Measurements from ENCODE around the gene ARHGAP23.

The ARHGAP23 gene, protein sequence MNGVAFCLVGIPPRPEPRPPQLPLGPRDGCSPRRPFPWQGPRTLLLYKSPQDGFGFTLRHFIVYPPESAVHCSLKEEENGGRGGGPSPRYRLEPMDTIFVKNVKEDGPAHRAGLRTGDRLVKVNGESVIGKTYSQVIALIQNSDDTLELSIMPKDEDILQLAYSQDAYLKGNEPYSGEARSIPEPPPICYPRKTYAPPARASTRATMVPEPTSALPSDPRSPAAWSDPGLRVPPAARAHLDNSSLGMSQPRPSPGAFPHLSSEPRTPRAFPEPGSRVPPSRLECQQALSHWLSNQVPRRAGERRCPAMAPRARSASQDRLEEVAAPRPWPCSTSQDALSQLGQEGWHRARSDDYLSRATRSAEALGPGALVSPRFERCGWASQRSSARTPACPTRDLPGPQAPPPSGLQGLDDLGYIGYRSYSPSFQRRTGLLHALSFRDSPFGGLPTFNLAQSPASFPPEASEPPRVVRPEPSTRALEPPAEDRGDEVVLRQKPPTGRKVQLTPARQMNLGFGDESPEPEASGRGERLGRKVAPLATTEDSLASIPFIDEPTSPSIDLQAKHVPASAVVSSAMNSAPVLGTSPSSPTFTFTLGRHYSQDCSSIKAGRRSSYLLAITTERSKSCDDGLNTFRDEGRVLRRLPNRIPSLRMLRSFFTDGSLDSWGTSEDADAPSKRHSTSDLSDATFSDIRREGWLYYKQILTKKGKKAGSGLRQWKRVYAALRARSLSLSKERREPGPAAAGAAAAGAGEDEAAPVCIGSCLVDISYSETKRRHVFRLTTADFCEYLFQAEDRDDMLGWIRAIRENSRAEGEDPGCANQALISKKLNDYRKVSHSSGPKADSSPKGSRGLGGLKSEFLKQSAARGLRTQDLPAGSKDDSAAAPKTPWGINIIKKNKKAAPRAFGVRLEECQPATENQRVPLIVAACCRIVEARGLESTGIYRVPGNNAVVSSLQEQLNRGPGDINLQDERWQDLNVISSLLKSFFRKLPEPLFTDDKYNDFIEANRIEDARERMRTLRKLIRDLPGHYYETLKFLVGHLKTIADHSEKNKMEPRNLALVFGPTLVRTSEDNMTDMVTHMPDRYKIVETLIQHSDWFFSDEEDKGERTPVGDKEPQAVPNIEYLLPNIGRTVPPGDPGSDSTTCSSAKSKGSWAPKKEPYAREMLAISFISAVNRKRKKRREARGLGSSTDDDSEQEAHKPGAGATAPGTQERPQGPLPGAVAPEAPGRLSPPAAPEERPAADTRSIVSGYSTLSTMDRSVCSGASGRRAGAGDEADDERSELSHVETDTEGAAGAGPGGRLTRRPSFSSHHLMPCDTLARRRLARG (N-terminal part only)

DNA sequence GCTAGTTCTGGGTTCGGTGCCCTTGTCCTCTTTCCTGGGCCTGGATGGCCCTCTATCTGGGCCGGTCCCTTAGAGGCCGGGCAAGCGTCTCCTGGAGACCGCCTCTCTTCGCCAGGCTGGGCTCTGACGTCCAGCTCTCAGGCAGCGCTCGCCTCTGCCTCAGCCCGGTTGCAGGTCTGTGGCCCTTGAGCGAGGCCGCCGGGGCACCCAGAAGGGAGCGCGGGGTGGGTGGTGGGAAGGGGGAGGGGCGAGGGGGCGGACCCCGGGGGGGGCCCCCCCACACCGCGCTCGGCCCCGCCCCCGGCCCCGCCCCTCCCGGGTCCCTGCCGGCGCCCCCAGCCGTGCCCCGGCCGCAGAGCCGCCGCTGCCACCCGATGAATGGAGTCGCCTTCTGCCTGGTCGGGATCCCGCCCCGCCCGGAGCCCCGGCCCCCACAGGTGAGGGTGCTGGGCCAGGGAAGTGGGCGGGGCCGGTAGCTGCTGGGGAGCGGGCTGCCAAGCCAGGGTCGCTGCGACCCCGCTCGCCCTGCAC lies at the start of gene ARHGAP23:
Gene ARHGAP23, plus strand, starts transcription at position 353 of the 531 bp plus-strand sequence. Its CDS starts 22 bp downstream, at position 375.
- peak; percentile 43 for DNase-seq

DNA sequence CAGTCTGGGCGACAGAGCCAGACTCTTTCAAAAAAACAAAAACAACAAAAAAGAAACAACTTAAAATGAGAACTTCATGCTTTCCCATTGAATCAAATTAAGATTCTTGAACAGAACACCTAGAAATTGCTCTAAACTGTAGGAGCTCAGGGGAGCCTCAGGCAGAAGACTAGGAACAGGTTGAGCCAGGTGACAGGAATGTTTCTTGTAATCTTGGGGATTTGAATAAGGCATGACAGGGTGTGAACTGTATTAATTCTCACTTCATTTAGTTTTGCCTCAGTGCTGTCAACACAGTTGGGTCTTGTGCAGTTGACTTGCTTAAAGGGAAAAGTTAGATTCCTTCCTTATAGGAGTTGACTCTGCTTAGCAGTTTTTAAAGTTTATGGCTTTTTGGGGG lies 48.8 kb upstream of the ARHGAP23 start:
- DNase-seq, result no peak

DNA sequence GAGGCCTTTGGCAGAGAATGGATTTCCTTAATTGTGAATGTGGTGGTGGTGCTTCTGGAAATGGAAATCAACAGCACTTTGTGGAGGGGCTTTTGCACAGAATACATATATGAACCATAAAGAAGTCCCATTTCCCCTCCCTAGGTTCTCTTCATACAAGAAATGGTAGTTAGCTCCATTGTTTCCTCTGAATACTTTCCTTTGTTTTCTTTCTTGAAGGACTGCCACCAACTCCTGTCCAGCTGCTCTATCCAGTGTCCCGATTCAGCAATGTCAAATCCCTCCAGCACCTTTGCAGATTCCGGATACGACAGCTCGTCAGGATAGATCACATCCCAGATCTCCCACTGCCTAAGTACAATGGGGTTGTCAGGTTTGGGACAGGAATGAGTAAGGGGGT lies 33.2 kb upstream of the ARHGAP23 start:
- no peak for DNase-seq

DNA sequence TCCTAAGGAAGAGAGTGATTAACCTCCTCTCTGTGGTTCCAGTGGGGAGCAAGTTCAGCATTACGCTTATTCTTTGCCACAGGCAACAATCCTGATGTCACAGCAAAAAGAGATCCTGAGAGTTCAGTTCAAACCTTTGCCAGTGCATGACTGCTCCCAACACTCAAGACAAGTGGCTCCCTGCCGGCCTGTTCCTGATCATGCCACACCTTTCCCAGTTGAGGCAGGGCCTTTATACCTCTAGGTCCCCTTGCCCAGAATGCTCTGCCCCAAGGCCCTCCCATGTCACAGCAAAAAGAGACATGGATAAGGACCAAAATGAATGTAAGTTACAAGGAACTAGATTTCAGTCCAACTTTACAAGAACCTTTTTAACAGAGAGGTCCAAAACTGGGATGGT lies 31.0 kb upstream of the ARHGAP23 start:
- no peak for DNase-seq

DNA sequence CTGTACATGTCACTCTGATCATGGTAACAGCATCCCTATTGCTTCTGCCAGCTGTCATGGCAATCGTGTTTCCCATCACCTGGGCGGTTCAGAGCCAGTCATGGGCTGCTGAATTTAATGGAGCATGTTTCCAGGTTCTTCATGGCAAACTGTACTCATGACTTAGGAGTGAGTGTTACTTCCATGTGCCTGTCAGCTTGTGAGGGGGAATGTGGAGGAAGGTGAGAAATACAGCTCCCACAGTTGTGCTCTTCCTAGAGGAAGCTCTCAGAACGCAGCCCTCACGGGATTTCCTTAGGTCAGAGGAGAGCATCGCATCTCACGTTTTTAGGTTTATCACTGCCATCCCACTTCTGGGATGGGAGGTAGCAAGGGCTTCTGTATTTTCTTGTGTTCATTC lies 28.0 kb upstream of the ARHGAP23 start:
- DNase-seq, result no peak

DNA sequence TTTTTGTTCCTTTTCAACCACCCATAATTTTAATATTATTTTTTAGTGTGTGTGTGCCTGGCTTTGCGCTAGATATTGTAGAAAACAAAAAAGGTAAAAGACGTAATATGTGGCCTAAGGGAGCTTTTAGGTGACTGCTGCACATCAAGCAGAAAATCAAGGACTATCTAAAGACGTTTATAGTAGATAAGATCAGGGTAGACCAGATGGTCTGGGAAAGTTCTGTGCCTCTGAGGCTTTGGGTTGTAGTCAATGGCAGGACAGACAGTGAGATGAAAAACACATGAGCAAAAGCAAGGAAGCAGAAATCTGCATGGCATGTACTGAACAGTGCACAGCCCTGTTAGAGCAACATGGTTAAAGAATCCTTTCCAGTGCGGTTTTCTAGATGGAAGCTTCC lies 26.8 kb upstream of the ARHGAP23 start:
- DNase-seq, result no peak

DNA sequence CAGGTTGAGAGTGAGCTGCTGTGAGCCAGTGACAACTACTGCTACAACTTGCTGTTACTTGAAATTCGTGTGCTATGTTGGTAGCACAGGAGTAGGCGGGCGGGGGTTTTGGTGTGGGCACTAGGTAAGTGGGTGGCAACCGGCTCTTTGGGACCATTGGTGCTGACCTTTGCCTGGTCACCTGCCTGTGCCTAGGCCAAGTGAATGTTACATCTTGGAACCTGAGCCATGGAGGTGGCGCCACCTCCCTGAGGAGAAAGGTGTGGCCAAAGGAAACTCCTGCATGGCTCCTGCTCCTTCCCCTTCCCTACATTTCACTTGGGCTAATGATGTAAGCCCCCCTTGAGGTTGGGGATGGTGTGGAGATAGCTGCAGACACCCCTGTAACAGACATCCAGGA lies 25.4 kb upstream of the ARHGAP23 start:
- DNase-seq, result no peak

DNA sequence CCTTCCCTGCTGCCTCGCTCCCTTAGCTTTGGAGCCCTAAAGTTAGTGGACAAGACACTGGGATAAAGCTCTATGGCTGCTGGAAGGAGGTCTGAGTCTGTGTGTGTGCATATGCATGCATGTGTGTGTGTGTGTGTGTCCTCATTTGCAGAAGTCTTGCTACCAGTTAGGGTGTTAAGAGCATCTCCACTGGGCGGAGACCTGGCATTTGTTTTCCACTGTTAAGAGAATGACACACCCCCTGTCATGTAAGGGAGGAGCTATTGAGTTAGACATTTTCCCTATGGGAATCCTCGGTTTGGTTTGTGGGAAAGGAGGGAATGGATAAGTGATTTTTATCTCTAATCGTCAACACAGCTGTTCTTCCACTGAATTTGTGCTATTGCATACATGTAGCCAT lies 24.8 kb upstream of the ARHGAP23 start:
- DNase-seq, result no peak

DNA sequence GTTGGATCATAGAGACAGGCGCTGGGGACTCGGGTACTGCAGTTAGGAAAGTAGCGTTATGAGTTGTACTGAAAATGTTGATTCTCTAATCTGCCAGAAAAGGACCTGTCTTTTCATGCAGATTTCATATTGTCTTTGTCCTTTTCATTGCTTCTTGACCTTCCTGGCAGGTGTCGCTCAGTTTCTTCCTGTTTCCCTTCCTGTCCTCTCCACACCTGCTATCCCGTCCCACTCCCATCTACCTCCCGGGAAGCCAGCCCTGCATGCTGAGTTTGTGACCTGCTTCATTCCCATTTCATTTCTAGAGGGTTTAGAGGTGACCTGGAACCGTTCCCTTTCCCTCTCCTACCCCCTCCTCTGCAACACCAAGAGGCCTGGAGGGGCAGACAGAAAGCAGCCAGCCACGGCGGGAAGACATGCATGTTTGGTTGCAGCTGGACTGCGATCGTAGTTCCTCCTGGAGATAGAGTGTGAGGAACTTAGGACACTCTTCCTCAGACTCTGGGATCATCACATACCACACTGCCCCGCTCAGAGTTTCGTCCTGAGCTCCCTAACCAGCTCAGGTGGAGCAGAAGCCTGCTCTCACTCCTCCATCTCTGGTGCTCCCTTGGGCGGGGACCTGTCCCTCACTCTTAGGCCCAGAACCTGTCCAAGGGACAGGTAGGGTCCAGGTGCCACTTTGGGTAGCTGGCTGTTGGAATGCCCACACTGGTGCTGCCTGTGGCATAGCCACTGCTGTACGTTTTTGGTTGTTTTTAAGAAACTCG lies 23.9 kb upstream of the ARHGAP23 start:
- DNase-seq, result no peak

DNA sequence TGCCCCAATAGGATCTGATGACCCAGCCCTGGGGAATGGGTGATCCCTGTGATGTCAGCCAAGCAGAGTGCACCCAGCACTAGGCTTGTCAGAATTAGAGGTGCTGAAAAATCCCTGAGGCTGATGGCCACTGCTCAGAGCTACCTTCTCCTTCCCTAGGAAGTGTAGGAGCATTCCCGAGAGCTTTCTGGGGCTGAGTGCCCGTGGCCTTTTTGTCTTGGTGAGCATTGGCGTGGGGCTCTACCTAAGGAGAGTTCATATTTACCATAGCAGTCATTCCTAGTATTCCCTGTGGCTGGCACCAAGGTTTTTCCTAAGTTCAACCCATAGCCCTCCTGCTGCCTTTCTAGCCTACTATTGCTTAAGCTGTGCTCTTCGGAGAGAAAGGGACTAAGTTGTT lies 22.6 kb upstream of the ARHGAP23 start:
- no peak for DNase-seq

DNA sequence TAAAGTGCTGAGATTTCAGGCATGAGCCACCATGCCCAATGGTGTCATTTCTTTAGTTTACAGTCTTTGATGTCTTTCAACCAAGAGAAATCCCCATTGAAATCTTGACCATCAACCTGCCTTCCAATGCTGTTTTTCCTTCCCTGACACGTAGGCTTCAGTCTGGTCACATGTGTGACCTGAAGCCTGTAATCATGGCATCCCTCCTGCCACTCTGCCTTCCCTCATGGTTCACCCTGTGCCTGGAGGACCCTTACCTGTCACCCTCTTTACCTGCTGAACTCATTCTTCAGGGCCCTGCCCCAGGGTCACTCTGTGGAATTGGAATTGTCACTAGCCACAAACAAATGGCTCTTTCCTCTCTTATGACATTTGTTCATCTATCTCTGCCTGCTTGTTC lies 18.1 kb upstream of the ARHGAP23 start:
- DNase-seq, result no peak

DNA sequence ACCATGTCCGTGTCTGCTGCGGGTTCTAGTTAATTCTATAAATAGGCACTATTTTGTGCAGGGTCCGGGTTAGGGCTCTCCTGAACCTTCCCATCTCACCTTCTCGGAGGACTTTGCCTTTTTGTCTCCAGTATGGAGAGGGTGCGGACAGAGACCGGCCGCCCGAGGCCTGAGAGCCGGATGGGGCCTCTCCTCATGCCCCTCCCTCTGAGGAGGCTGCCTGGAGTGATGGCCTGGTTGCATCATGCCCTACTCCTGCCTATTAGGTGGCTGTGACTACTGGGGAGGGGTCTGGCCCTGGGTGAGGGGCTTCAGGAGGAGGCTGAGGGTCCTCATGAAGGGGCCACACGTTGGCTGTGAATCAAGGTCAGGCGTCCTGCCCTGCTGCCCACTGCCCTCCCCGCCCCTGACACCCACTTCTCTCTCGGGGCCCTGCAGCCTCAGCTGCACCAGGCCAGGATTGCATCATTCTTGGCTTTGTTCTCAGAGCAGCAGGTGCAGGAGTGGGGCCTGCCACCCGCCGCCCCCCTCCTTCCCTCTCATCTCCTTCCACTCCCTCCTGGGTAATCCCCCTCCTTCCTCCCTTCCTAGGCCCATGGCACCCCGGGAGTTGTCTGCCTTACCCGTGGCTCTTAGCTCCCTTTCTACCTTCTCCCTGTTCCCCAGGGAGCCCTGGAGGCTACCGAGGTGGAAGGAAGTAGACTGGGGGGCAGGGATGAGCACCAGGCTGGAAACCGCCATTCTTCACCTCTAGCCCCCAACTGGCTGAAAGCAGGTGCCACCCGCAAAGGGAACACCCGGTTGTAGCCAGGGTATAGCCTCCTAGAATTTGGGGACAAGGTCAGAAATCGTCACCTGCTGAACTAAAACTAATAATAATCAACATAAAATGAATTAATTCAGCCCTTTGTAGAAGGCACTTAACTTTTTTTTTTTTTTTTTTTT lies 12.7 kb upstream of the ARHGAP23 start:
- no peak for DNase-seq

DNA sequence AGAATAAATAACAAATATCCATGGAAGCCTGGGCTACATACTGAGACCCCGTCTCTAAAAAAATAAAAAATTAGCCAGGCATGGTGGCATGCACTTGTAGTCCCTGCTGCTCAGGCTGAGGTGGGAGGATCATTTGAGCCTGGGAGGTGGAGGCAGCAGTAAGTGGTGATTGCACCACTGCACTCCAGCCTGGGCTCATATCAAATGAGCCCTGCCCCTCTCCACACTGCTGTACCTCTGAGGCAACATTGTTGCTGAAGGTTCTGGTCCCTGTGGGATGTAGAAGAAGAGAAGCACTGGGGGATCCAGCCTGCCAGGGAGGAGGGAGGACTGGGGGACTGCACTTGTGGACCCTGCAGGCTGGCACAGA lies 11.4 kb upstream of the ARHGAP23 start:
- DNase-seq, result no peak

DNA sequence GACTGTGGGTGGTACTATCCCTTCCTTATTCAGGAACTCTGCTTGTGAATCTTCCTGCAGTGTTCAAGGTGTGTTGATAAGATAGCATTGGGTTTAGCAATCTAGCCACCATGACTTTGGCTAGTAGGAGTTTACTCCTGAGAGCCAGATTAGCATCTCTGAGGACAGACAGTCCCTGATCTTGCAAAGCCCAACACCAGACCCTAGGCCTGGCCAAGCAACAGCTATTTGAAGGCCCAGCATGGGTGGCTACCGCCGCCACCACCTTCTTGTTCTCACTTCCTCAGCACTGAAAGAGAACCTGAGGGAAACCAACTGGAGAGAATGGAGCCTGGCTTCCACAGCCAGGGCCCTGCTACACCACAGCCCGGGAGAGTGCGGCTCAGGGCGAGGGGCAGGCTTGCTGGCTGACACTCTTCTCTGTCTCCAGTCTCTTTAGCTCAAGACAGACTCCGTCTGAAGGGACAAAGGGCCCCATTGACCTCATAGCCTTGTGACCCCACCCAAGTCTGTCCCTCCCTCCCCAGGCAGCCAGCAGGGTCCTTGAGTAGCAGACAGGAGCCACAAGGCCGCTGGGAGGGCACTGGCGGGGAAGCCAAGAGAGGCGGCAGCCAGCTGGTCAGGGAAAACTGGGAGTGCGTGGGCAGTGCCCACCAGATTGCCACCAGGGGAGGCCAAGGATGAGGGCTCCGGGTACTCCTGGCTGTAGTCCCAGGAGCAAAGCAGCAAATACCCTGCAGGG lies 10.9 kb upstream of the ARHGAP23 start:
- DNase-seq, result no peak

DNA sequence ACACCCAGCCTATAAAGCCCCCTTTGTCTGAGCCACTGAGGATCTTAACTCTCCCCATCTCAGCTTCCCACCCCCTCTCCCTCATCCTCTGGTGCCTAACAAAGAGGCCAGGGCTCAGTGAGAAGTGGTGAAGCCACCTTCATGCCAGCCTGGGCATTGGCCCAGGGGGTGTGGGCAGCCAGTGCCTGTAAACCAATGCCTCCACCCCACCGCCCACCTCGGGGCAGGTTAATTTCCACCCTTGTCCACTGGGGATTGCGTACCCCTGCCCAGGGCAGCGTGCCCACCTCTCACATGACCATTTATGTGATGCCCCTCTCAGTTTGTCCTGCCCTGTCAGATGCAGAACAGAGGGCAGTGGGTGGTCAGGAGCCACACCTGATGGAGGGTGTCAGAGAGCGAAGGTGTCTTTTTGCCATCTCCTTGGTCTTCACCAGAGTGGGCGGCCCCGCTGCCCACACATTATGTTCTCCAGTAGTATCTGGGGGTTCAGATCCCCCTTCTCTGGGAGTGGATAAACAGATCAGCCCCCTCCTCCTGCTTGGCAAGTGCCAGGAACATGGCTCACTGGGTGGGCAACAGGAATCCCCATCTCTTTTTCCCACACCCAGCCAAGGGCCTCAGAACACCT lies 10.1 kb upstream of the ARHGAP23 start:
- DNase-seq, result no peak

DNA sequence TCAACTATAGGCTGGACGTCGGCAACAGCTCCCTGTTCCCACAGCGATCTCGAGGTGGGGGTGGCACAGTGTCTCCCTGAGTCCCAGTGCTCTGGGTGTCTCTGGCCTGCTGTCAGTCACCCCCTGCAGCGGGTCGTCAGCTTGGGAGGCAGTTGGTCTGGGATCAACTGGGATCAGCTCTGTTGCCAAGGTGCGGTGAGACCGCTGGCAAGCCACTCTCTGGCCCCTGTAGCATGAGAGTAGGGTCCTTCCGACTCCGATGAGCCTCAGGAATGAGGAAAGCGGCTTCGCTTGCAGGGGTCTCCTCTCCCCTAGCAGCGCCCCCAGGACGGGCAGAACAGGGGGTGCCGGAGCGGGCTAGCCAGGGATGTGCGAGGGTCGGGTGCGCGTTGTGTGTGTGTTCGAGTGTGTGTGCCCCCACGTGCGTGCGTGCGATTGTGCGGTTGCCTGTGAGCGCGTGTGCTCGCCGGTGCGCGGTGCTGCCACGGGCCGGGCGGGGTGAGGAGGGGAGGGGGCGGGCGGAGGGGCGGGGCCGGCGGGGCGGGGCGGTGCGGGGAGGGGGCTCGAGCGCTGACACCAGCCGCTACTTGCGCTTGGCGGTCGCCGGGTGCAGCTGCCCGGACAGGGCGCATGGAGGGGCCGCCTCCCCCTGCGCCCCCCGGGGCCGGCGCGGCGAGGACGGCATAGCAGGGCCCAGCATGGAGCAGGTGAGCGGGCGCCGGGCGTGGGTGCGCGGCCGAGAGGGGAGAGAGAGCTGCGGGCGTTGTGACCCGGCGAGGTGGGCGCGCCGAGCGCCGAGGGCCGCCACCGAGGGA lies 9.4 kb upstream of the ARHGAP23 start:
- no peak for DNase-seq

DNA sequence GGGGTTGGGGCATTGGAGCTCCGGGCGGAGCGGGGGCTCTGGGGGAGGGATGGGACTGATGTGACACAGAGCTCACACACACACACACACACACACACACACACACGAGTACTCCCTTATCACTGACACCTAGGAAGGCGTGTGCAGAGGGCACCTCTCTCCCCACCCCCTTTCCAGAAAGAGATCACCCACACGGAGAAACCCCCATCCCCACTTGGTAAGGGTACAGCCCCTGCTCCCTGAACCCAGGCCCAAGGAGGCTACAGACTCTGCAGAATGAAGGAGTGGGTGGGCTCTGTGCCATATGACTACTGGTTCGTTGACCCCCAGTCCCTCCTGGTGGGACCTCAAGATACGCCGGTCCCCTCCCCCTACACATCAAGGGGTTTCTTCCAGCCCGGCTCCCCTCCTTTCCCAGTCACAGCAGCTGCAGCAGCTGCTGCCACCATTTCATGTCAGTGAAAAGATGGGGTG lies 8.7 kb upstream of the ARHGAP23 start:
- DNase-seq, result no peak

DNA sequence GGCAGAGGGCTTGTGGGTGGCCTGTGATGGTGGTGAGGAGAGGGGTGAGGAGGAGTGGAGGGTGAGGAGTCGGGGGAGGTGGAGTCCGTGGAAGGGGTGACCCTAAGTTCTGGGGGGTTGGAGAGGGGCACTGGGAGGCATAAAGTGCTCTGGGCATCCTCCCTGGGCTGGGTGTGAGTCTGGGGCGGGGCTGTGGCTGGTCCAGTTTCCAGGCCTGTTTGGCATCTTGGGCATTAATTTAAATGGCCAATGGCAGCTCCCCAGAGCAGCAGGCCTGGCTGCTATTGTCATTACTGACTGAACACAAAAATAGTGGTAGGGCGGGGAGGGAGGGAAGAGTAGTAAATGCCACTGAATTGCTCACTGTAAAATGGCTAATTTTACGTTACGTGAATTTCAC lies 7.7 kb upstream of the ARHGAP23 start:
- DNase-seq, result no peak
